ENCODE results near the gene CDH12.
"Not testable (repeated sequence)": the region's sequence is repeated elsewhere in the genome, so short reads cannot be mapped to it uniquely, and the experiment has no call there.

The CDH12 gene

DNA sequence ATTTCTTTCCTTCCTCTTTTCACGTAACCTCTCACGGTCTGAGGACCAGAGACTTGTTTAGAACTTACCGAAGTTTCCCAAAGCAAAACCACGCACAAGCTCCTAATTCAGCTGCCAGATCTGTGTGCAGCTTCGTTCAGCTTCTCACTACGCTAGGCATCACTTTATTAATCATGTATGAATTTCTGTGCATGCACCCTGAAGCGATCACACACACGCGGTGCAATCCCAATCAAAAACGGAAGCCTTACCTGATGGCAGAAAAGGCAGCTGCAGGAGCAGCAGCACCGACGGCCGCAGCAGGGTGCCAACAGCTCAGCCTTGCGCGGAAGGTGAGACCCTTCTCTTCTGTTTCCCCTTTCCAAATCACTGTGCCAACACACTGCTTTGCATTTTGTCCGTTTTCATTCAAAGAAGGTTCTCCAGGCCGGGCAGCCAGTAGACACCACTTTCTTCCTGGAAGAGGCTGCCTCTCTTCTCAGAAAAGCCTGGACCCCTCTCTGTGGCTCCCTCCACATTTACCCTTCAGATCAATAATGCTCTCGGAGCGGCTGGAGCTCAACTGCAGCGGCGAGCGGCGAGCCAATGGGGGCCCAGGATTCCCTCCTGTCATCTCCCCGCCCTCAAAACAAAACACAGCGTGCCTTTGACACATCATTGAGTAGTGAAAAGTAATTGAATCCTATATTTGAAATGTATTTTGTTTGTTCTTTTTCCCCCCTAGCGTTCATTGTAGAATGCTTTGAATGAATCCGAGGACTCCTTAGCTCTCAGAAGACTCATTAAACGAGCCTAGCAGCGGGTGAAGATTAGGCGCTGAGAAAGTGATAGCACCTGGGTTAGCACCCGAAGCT is at the start of gene CDH12:
Gene CDH12, minus strand, starts transcription at position 538 of the 854 bp plus-strand sequence.
- DNase-seq = peak; percentile 29

DNA sequence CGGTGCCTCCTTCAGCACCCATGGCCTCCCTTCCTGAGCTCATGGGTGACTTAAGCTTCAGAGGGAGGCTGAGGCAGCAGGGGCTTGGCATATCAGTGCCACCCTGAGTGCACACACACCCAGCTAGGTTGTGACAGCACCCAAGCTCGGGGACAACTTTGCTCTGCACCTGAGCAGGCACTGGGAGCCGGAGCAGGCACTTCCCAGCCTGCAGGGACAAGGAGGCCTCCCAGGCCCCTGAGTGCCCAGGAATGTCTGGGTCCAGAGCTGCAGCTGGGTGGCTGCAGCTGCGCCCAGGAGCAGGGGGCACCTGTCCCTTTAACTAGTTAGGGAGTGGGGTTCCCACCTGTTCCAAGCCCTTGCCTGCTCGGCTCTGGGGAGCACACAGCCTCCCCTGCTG is 48.7 kb upstream of the CDH12 start:
- no peak for DNase-seq

DNA sequence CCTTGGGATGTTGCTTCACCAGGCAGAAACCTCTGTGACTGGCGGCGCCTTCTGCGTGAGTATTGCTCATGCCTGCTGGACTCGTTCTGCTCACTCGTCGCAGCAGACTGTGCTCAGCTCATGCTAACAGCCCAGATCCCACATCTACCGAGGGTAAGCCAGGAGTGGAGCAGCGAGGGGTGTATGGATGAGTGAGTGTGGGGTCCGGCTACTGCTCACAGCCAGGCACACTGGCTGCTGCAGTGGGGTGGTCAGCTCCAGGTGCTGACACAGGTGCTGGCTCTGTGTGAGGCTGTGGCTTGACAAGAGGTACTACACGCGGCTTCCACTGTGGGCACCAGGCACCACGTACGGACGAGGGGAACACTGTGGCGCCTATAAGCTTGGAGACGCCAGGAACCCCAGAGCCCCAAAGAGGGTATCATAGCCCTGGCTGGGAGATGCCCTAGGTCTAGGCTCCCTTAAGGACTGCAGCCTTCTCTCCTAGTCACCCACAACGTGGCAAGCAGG is 47.7 kb upstream of the CDH12 start:
- DNase-seq = no peak

DNA sequence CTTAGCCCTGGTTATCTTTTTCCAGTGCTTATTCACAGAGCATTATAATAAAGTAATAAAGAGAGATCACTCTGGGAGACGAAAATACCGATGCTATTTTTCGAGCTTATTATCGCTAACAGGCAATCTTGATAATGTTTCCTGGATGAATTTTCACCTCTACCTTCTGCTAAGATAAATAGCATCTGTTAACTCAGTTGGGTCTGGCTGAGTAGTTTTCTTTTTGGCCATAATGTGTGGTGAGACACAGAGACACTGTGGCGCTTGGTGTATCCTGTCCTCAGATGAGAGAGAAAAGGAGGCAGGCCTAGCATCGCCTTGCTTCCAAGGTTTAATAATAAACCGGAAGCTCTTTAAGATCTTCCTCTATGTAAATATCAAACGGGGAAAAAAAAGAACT is 46.2 kb upstream of the CDH12 start:
- DNase-seq = no peak

DNA sequence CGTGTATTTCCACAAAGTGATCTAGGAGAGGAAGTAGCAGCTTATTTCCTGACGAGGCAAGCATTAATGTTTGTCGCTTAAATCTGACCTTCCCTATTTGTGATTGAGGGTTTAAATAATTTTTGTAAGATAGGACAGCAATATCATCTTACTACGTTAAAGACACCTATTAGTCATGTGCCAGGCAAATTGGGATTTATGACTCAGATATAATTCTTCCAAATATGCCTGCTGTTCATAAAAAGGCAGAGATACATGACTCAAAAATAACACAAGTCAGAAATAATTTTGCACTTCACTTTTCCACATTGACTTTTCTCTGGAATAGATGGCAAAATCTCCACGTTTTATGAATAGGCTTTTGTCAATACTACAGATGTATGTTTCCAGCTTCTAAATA is 43.0 kb upstream of the CDH12 start:
- DNase-seq = no peak

DNA sequence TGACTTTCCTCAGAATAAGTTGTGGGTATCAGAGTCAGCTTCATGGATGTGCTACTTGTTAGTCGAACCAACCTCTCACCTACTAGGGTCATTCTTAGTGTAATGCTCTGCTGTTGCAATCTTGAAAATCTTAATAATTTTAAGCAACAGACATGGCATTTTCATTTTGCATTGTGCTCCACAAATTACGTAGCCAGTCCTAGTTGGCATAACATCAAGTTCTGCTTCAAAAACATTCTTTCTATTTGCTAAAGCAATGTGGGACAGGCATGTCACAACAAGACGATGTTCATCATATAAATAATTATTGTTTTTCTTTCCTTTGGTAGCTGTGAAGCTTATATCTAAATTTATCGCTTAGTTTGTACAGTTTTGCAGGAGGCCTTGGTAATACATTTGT is 39.3 kb upstream of the CDH12 start:
- DNase-seq = no peak

DNA sequence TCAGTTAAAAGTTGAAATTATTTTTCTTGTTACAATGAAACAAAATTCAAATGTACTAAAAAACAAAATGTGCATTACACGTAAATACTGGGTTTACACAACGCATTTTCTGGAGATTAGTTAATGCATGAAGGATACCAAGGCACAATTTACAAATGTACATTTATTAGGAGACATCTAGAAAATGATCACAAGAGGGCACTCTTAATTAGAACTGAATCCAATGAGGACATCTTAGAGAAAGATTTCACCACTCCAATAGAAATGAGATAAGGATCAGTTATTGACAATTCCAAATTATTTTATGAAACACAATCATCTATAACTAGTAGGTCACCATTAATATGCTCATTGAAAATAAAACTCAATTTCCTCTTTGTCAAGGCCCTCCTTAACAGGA is 36.6 kb upstream of the CDH12 start:
- peak; percentile 25 for DNase-seq

DNA sequence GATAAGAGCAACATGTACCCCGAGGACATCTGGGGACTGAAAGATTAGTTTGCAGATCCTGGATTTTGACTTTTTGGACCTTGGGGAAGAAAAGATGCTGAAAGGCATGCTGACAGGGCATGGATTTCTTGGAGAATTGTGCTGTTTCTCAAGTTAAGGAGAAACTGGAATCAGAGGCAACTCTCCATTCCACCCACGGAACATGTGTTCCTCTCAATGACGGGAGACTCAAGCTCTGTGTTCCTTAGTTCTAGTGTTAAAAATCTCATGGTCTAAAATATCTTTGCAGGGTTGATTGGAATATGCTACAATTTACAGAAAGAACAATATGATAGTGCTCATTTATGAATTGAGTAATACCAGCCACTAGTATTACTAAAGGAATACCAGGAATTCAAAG is 34.4 kb upstream of the CDH12 start:
- DNase-seq = no peak

DNA sequence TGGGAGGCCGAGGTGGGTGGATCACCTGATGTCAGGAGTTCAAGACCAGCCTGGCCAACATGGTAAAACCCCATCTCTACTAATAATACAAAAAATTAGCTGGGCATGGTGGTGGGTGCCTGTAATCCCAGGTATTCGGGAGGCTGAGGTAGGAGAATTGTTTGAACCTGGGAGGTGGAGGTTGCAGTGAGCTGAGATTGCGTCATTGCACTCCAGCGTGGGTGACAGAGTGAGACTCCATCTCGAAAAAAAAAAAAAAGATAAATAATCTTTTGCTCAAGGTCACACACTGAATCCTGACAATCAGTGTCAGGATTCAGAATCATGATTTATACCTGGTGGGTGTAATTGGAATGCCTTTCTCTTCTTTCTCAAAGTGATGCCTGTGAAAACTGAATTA is 5.8 kb upstream of the CDH12 start:
- not testable (repeated sequence) for DNase-seq

DNA sequence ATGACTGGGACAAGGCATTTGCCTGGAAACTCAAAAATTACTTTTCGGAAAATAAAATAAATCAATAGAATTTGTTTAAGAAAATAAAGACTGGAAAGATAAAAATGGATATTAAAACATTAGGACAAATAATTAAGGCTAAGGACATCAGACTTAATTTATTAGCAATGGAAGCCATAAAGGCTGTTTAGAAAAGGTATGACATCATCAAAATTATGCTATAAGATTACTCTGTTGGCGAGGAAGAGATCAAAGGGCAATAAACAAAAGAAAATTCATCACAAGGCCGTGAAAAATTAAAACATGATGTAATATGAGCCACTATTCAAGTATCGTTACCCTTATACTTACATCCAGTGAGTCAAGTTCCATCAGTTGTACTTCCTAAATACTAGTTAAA is 2.7 kb upstream of the CDH12 start:
- no peak for DNase-seq

DNA sequence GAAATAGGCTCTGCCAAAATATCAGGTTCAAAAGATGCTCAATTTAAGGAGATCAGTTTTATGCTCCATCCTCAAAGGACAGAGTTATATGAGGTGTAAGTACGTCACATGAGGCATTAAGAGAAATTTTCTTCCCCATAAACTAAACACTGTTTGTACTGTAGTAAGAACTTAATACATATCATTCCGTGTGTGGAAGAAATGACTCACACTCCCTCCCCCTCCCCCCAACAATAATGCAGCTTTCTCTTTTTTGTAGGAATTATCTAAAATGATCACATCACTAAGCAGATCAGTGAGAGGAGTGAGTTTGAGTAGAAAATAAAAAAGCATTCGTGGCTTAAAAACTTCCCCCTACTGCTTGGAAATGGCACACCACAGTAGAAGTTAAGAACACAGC is 2.2 kb downstream of the CDH12 start:
- DNase-seq = no peak

DNA sequence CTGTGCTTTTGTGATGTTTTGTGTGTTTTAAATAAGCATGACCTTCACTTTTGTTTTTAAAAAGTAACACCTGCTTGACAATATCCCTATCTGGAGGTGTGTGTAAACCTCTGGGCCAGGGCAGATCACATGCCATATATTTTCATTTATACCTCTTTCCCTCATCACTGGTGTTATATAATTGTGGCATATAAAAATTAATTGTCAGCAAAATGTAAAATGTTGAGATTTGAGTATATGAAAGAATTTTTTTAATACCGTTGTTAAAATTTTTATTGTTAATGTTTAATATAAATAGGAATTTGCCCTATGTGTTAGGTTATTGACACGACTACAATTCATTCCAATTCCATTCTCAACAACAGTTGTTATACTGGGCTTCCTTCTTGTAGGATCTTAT is 6.5 kb downstream of the CDH12 start:
- no peak for DNase-seq

DNA sequence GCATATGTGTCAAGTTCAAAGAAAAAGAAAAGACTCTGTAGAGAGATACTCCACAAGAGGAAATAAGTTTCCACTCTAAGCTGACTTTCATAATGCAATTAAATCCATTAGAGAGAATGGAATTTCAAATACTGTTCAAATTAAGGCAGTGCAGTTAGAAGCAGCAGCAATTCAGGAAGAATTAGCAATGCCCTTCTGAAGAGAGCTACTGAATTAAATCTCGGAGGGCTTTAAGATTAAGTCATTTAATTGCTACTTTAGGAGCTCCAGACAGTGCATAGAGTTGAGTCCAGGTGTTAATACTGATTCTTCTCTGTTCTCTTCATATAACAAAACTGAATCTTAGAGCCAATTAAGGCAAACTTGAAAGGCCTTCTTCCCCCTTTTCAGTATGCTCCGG is 8.5 kb downstream of the CDH12 start:
- DNase-seq = no peak

DNA sequence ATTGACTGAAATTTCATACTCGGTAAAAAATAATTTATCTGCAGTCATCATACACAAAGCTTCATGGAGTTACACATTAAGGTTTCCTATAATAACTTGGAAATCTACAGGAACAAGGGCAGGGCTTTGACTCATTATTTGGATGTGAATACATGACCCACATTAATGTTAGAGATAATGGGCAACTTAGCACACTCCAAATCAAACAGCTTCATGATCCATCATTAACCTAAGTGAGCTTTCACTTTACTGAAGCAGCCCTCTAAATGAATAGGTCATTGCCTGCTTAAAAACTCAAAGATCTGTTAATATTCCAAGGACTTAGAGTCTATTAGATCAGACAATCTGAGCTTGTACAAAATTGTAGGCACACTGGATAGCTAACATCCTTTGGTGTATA is 9.0 kb downstream of the CDH12 start:
- no peak for DNase-seq

DNA sequence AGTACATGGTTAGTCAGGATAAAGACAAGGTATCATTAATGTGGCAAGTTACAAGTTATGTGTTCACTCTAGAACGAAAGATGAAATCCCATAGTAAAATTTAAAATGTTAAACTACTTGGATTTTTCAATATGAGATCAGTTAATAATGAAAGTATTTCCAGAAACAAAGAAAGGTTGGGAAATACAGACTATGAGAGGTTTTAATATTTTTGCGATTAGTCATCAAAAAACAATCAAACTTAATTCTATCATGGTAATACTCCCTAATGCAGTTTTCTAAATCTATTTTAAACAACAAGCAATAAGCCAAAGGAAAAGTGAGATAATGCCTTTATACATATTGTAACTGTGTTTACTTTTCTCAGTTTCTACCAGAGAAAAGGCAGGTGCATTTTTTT is 10.6 kb downstream of the CDH12 start:
- DNase-seq = no peak

DNA sequence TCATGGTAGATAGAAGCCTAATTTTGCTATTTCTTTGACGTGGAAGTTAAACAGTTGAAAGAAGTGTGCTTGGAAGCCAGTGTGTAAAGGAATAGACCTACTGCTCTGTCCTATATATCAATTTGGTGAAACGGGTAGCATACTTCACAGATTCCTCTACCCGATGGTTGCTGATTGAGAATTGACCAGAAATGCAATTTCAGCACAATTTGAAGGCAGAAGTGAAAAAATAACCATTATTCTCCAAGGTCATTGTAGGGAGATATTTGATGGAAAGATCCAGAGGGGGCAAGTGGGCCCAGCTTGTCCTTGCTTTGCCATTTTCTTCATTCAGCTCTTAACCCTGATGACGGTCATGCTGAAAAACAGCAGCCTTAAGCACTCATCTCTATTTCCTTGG is 15.3 kb downstream of the CDH12 start:
- no peak for DNase-seq

DNA sequence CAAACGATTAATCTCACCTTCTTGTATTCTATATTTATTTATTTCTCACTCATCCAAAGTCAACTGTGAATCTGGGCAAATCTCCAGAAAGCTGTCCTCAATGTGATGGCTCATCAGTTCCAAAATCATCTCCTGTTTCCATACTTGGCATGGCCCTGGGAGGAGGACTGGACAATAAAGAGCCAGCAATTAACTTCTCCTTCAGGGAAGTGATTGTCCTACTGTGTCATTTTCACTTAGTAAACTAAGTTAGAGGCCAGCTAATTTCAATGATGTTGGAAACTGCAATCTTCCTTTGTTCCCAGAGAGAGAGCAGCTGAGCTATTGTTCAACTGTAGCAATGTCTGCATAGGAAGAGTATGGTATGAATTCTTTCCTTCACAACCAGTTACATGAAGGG is 17.5 kb downstream of the CDH12 start:
- DNase-seq = peak; percentile 88

DNA sequence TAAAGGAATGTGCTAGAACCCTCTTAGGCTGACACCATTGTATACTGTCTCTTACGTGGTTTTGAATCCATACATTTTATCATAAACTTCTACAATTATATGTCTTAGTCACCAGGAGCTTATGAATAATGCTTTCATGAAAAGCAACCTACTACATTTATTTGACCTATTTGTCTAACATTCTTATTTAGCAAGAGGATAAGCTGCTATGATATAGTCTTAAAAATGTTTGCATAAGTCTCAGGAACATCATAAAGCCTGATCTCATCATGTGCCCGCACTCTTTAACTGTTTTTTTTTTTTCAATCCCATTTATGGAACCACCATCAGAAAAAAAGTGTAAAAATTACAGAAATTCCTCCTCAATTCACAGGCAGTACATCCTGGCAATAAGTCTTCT is 59.7 kb downstream of the CDH12 start:
- no peak for DNase-seq

DNA sequence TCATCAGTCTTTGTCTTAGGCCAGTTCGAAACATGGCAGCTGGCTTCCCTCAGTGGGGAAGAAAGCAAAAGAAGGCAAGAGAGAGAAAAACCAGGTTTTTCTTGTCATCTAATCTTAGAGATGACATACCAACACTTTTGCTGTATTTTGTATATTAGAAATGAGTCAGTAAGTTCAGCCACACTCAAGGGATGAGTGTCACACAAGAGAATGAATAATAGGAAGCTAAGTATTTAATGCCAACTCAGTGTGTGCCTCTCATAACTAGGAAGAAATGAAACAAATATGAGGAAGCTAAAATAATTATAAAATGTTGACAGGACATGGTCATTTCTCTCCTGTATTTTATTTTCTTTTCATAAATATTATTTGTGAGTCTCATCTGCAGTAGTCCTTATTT is 65.3 kb downstream of the CDH12 start:
- no peak for DNase-seq

DNA sequence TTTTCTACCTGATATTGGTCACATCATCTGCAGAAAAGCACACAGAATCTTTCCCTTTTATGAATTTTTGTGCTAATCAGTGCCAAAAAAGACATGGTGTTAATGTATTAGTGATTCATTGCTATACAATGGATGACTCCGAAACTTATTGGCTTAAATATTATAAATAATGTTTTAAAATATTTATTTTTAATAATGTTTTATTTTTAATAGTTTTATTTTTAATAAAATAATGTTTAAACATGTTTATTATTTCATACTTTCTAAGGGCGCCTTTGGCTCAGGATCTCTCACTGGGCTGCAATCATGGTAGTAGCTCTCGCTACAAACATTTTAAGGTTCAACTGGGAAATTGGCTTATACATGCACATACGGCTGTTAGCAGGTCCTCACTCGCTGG is 65.7 kb downstream of the CDH12 start:
- no peak for DNase-seq

DNA sequence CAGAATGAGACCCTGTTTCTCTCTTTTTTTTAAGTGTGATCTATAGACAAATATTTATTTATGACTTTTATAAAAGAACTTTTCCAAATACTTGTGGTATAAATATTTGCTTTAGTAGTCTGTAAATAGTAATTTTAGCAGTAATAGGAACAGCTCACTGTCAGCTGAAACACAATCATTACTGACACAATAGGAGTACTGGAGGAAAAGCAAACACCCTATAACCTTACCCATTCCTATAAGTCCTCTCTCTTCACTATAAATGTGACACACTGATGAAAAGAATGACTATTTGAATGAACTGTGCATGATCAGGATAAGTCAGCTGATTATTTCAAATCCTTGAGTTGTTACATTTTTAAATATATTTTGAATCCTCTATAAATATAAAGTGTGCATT is 72.4 kb downstream of the CDH12 start:
- peak; percentile 94 for DNase-seq

DNA sequence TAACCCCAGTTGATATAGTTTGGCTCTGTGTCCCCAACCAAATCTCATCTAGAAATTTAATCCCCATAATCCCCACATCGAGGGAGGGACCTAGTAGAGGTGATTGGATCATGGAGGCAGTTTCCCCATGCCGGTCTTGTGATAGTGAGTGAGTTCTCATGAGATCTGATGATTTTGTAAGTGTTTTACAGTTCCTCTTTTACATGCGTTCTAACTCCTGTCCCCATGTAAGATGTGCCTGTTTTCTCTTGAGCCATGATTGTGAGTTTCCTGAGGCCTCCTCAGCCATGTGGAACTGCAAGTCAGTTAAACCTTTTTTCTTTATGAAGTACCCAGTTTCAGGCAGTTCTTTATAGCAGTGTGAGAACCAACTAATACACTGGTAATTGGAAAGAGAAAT is 73.6 kb downstream of the CDH12 start:
- DNase-seq = no peak

DNA sequence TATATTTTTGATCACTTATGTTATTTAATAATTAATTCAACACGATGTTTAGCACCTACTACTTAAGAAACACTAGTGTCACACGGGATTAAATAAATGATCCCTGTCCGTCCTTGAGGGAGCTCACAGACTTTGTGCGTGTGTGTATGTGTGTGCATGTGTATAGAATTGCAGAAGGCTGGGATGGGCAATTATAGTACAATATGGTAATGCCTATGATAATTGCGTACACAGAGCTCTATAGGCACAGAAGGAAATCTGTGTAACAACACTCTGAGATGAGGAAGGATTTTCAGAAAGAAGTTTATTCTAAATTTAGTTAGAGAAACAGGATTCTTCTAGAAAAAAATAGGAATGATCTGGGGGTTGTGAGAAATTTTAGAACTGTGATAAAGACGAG is 76.9 kb downstream of the CDH12 start:
- no peak for DNase-seq

DNA sequence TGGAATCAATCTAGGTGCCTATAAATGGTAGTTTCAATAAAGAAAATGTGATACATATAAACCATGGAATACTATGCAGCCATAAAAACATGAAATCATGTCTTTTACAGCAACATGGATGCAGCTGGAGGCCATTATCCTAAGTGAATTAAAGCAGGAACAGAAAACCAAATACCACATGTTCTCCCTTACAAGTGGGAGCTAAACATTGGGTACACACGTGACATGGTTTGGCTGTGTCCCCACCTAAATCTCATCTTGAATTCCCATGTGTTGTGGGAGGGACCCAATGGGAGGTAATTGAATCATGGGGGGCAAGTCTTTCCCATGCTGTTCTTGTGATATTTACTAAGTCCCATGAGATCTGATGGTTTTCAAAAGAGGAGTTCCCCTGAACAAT is 78.9 kb downstream of the CDH12 start:
- not testable (repeated sequence) for DNase-seq

DNA sequence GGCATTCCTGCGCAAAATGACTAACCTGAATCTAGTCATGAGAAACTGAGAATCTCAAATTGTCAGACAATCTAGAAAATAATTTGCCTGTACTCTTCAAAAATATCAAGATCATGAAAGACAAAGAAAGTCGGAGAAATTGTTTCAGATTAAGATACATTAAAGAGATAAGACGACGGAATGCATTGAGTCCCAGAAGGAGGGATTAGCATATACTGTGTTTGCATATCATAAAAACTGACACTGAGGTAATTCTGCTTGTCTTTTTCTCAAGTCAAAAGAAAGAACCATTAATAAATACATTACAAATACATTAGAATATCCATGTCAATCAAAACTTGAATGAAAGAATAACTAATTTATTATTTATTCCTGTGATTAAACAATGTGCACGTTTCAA is 88.4 kb downstream of the CDH12 start:
- DNase-seq = no peak
